Measurements from ENCODE around the gene OPRL1.

Gene OPRL1

DNA sequence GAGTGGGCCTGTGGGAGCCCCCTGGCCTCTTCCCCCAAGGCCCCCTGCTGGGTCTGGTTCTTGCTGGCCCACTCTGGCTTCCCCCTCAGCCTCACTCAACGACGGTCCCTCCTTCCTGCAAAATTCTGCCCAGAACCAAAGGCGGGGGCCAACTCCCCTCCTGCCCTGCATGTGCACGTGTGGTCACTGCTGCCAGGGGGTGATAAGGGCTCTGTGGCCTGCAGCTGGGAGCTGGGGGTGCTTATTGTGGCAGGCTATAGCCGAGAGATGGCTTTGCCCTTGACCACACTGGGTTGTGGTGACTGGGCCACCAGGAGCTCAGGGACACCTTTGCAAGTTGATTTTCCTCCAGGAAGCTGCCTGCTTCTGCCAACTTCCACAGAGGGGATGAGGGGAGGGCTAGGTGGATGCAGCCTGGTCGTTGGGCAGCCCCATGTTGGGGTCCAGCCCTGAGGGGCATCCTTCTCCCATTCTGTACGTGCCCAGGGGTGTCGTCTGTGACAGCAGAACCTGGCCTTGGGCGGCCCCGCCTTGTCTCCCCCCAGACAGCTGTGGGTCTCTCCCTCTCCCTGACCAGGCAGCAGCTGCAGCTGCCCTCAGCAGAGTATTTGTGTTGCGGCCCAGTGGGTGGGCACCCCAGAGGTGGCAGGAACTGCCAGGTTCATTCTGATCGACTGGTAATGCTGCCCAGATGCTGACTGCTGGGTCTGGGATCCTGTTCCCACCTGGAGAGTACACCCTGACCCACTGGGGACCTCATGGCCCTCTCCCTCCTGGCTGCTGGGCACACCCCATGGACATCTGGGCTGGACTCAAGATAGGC, 11.3 kb upstream of the OPRL1 start:
- Histone ChIP-seq H3K79me1 (ENCODE audit: low read length) (peaks cover 2% of the 10 kb centered on the region), H3K14ac (ENCODE audit: low read length) (no peak overlapping the region), H3K4ac (ENCODE audit: low read depth, low read length) (no peak overlapping the region), H3K9ac (ENCODE audit: low read length) (no peak overlapping the region), H3K18ac (ENCODE audit: low read length) (no peak overlapping the region), H3K4me1 (ENCODE audit: control insufficient read depth in 1 of 2, insufficient read depth in 2 of 2, low read length in 2 of 2) (peaks cover 8 to 11% of the 10 kb centered on the region in 2 experiments), H3K4me3 (ENCODE audit: low read depth, low read length) (no peak overlapping the region), H3K9me3 (ENCODE audit: insufficient read depth, low read depth, low read length) (no peaks in the 10 kb centered on the region), H4K12ac (ENCODE audit: low read depth, low read length) (no peak overlapping the region), H3K79me2 (ENCODE audit: control insufficient read depth, insufficient read depth, low read length, poor library complexity) (peaks cover 3% of the 10 kb centered on the region), H2BK5ac (ENCODE audit: low read depth, low read length, poor library complexity) (no peak overlapping the region), H4K91ac (ENCODE audit: low read depth, low read length) (no peak overlapping the region), H3K36me3 (ENCODE audit: control insufficient read depth in 1 of 2, insufficient read depth in 2 of 2, low read length in 2 of 2) (peaks cover 9 to 17% of the 10 kb centered on the region in 2 experiments), H3K27me3 (ENCODE audit: insufficient read depth, low read length) (no peaks in the 10 kb centered on the region), H3K27ac (ENCODE audit: low read depth, low read length) (no peak overlapping the region), H2AFZ (ENCODE audit: insufficient read depth, low read length, poor library complexity) (no peak overlapping the region), H3K23ac (ENCODE audit: low read length) (no peak overlapping the region), H2BK12ac (ENCODE audit: low read length) (no peak overlapping the region), H2BK120ac (ENCODE audit: insufficient read depth, low read length, poor library complexity) (no peak overlapping the region), H2AK5ac (ENCODE audit: low read length) (no peak overlapping the region), H4K8ac (ENCODE audit: low read depth, low read length) (no peak overlapping the region), H3K4me2 (ENCODE audit: low read length) (no peak overlapping the region)
- DNase-seq, result no peak
- no CpG with 5 or more reads among the region's 12 CpGs for WGBS (ENCODE audit: extremely low coverage, insufficient coverage, insufficient read length)

DNA sequence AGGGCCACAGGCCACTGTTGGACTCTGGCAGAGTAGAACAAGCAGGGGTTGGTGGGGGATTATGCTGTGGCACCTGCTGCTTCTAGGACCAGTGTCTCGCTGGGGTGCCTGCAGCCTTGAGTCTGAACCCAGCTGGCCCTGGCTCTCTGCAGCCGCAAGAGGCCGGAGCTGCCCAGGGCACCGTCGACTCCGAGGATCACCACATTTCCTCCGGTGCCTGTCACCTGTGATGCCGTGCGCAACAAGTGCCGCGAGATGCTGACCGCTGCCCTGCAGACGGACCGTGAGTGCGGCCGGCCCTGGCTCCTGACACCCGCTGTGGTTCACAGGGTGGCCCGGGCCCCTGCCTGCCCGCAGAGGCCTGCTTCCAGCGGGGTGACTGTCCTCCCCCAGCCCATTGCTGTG, 10.7 kb upstream of the OPRL1 start:
- no peak overlapping the region for H3K23ac ChIP-seq (ENCODE audit: low read length)
- no peak overlapping the region for H3K4ac ChIP-seq (ENCODE audit: low read depth, low read length)
- H3K36me3 ChIP-seq (ENCODE audit: control insufficient read depth in 1 of 2, insufficient read depth in 2 of 2, low read length in 2 of 2), result peaks cover 15 to 23% of the 10 kb centered on the region in 2 experiments
- H4K91ac ChIP-seq (ENCODE audit: low read depth, low read length), result no peak overlapping the region
- no peak overlapping the region for H4K12ac ChIP-seq (ENCODE audit: low read depth, low read length)
- no peaks in the 10 kb centered on the region for H3K79me2 ChIP-seq (ENCODE audit: control insufficient read depth, insufficient read depth, low read length, poor library complexity)
- WGBS (ENCODE audit: extremely low coverage, insufficient coverage, insufficient read length), result no CpG with 5 or more reads among the region's 20 CpGs
- H3K4me2 ChIP-seq (ENCODE audit: low read length), result no peak overlapping the region
- H3K18ac ChIP-seq (ENCODE audit: low read length), result no peak overlapping the region
- H4K8ac ChIP-seq (ENCODE audit: low read depth, low read length), result no peak overlapping the region
- H3K27me3 ChIP-seq (ENCODE audit: insufficient read depth, low read length), result no peaks in the 10 kb centered on the region
- H2AK5ac ChIP-seq (ENCODE audit: low read length), result no peak overlapping the region
- no peak overlapping the region for H2AFZ ChIP-seq (ENCODE audit: insufficient read depth, low read length, poor library complexity)
- H3K14ac ChIP-seq (ENCODE audit: low read length), result no peak overlapping the region
- H2BK5ac ChIP-seq (ENCODE audit: low read depth, low read length, poor library complexity), result no peak overlapping the region
- no peak overlapping the region for H3K27ac ChIP-seq (ENCODE audit: low read depth, low read length)
- H3K4me3 ChIP-seq (ENCODE audit: low read depth, low read length), result no peak overlapping the region
- H3K4me1 ChIP-seq (ENCODE audit: control insufficient read depth in 1 of 2, insufficient read depth in 2 of 2, low read length in 2 of 2), result peaks cover 3 to 5% of the 10 kb centered on the region in 2 experiments
- no peaks in the 10 kb centered on the region for H3K9me3 ChIP-seq (ENCODE audit: insufficient read depth, low read depth, low read length)
- no peak for DNase-seq
- no peaks in the 10 kb centered on the region for H3K79me1 ChIP-seq (ENCODE audit: low read length)
- H2BK12ac ChIP-seq (ENCODE audit: low read length), result no peak overlapping the region
- no peak overlapping the region for H3K9ac ChIP-seq (ENCODE audit: low read length)
- H2BK120ac ChIP-seq (ENCODE audit: insufficient read depth, low read length, poor library complexity), result no peak overlapping the region

DNA sequence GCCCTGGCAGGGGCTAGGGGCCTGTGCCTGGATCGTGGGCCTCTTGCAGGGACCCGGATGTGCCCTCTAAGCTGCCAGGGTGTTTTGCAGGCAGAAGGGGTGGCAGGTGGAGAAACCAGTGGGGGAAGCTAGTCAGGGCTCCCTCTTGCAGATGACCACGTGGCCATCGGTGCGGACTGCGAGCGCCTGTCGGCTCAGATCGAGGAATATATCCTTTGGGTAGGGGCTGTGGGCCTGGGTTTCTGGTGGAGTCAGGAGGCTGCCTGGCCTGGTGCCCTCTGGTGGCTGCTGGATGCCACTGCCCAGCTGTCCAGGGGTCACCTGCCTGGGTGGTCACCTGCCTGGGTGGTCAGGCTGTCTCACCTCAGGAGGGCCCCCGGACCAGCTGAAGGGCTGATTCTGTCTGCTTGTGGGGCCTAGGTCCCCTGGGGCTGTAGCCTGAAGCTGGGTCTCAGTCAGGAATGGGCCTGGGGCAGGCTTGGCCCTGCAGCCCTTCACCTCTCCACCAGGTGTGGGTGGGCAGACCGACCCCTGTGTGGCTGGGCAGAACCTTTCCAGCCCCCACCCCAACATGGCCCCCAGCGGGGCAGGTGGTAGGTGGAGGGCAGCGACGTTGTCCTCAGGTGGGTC, 10.2 kb upstream of the OPRL1 start:
- Histone ChIP-seq H3K4ac (ENCODE audit: low read depth, low read length) (no peak overlapping the region), H3K27me3 (ENCODE audit: insufficient read depth, low read length) (no peaks in the 10 kb centered on the region), H2AK5ac (ENCODE audit: low read length) (no peak overlapping the region), H3K4me2 (ENCODE audit: low read length) (no peak overlapping the region), H3K27ac (ENCODE audit: low read depth, low read length) (no peak overlapping the region), H3K9ac (ENCODE audit: low read length) (no peak overlapping the region), H4K12ac (ENCODE audit: low read depth, low read length) (no peak overlapping the region), H3K14ac (ENCODE audit: low read length) (no peak overlapping the region), H3K18ac (ENCODE audit: low read length) (no peak overlapping the region), H3K23ac (ENCODE audit: low read length) (no peak overlapping the region), H3K79me1 (ENCODE audit: low read length) (no peaks in the 10 kb centered on the region), H3K4me1 (ENCODE audit: control insufficient read depth in 1 of 2, insufficient read depth in 2 of 2, low read length in 2 of 2) (peaks cover 3% of the 10 kb centered on the region in 2 experiments), H3K79me2 (ENCODE audit: control insufficient read depth, insufficient read depth, low read length, poor library complexity) (no peaks in the 10 kb centered on the region), H2BK12ac (ENCODE audit: low read length) (no peak overlapping the region), H2BK120ac (ENCODE audit: insufficient read depth, low read length, poor library complexity) (no peak overlapping the region), H2BK5ac (ENCODE audit: low read depth, low read length, poor library complexity) (no peak overlapping the region), H2AFZ (ENCODE audit: insufficient read depth, low read length, poor library complexity) (no peak overlapping the region), H3K9me3 (ENCODE audit: insufficient read depth, low read depth, low read length) (no peaks in the 10 kb centered on the region), H4K91ac (ENCODE audit: low read depth, low read length) (no peak overlapping the region), H4K8ac (ENCODE audit: low read depth, low read length) (no peak overlapping the region), H3K4me3 (ENCODE audit: low read depth, low read length) (no peak overlapping the region), H3K36me3 (ENCODE audit: control insufficient read depth in 1 of 2, insufficient read depth in 2 of 2, low read length in 2 of 2) (peaks cover 20 to 28% of the 10 kb centered on the region in 2 experiments)
- no CpG with 5 or more reads among the region's 14 CpGs for WGBS (ENCODE audit: extremely low coverage, insufficient coverage, insufficient read length)
- peak in 1 of 2 donors; percentile 39 for DNase-seq

DNA sequence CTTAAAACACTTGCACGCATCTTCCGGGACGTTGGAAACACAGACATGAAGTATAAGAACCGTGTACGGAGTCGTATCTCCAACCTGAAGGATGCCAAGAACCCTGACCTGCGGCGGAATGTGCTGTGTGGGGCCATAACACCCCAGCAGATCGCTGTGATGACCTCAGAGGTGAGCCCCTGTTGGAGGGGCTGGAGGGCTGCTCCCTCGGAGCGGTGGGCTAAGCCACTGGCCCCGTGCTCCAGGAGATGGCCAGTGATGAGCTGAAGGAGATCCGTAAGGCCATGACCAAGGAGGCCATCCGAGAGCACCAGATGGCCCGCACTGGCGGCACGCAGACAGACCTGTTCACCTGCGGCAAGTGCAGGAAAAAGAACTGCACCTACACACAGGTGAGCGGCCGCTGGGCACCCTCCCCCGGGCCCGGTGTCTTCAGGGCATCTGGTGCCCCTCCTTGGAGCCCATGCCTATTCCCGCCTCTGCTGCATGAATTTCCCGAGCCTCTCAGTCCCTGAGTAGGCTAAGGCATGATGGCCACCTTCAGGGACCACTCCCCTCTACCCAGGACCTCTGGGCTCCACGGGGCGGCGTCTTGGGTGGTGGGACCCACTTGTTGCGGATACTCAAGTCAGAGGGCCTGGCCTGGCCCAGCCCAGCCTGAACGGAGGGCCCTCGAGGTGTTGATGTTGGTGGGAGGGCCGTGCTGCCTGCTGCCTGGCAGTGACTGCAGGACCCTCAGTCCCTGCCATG, 9.5 kb upstream of the OPRL1 start:
- WGBS (ENCODE audit: extremely low coverage, insufficient coverage, insufficient read length), result no CpG with 5 or more reads among the region's 31 CpGs
- H3K18ac ChIP-seq (ENCODE audit: low read length), result no peak overlapping the region

More for the DNA sequence above, 9.5 kb upstream of the OPRL1 start:
- no peak overlapping the region for H3K9ac ChIP-seq (ENCODE audit: low read length)
- H3K9me3 ChIP-seq (ENCODE audit: insufficient read depth, low read depth, low read length), result no peaks in the 10 kb centered on the region
- H2AK5ac ChIP-seq (ENCODE audit: low read length), result no peak overlapping the region
- no peak overlapping the region for H4K12ac ChIP-seq (ENCODE audit: low read depth, low read length)
- H4K91ac ChIP-seq (ENCODE audit: low read depth, low read length), result no peak overlapping the region
- H3K4me2 ChIP-seq (ENCODE audit: low read length), result no peak overlapping the region
- H2AFZ ChIP-seq (ENCODE audit: insufficient read depth, low read length, poor library complexity), result no peak overlapping the region
- no peak overlapping the region for H2BK120ac ChIP-seq (ENCODE audit: insufficient read depth, low read length, poor library complexity)
- H3K14ac ChIP-seq (ENCODE audit: low read length), result no peak overlapping the region
- peaks cover 3% of the 10 kb centered on the region in 2 experiments for H3K4me1 ChIP-seq (ENCODE audit: control insufficient read depth in 1 of 2, insufficient read depth in 2 of 2, low read length in 2 of 2)
- no peak overlapping the region for H4K8ac ChIP-seq (ENCODE audit: low read depth, low read length)
- no peaks in the 10 kb centered on the region for H3K79me1 ChIP-seq (ENCODE audit: low read length)
- no peaks in the 10 kb centered on the region for H3K79me2 ChIP-seq (ENCODE audit: control insufficient read depth, insufficient read depth, low read length, poor library complexity)
- no peak overlapping the region for H3K27ac ChIP-seq (ENCODE audit: low read depth, low read length)
- no peak overlapping the region for H2BK5ac ChIP-seq (ENCODE audit: low read depth, low read length, poor library complexity)
- H3K4me3 ChIP-seq (ENCODE audit: low read depth, low read length), result no peak overlapping the region
- H3K27me3 ChIP-seq (ENCODE audit: insufficient read depth, low read length), result no peaks in the 10 kb centered on the region
- H3K4ac ChIP-seq (ENCODE audit: low read depth, low read length), result no peak overlapping the region
- H3K23ac ChIP-seq (ENCODE audit: low read length), result no peak overlapping the region
- peaks cover 21 to 32% of the 10 kb centered on the region in 2 experiments for H3K36me3 ChIP-seq (ENCODE audit: control insufficient read depth in 1 of 2, insufficient read depth in 2 of 2, low read length in 2 of 2)
- no peak overlapping the region for H2BK12ac ChIP-seq (ENCODE audit: low read length)
- no peak for DNase-seq
